Activated CD4-positive, CD25-positive, alpha-beta regulatory T cell (primary cell): Measurements from ENCODE around the gene USP32.

Experiments used
- DNase-seq, 4 experiments: peaks; one replicate each; lab custom pipeline; 2025; lab: John Stamatoyannopoulos, UW

Gene USP32

GRCh38 chr17:60171753-60172079 lies 220.2 kb downstream of the USP32 start:
- DNase-seq: no peak

GRCh38 chr17:60170835-60171752 lies 220.8 kb downstream of the USP32 start:
- DNase-seq: no peak

- no peak for DNase-seq
Measured at GRCh38 chr17:60169921-60170817, 221.8 kb downstream of the USP32 start.

GRCh38 chr17:60168654-60169053 lies 223.3 kb downstream of the USP32 start:
- DNase-seq: no peak

GRCh38 chr17:60167065-60167741 lies 224.7 kb downstream of the USP32 start:
- no peak for DNase-seq

GRCh38 chr17:60165971-60166370 lies 226.0 kb downstream of the USP32 start:
- DNase-seq: no peak

- DNase-seq: no peak
Measured at GRCh38 chr17:60165223-60165622, 226.7 kb downstream of the USP32 start.

GRCh38 chr17:60164697-60165096 lies 227.2 kb downstream of the USP32 start:
- no peak for DNase-seq

GRCh38 chr17:60164164-60164563 lies 227.8 kb downstream of the USP32 start:
- no peak for DNase-seq

GRCh38 chr17:60163108-60163784 lies 228.7 kb downstream of the USP32 start:
- no peak for DNase-seq

GRCh38 chr17:60161598-60162330 lies 230.2 kb downstream of the USP32 start:
- DNase-seq: no peak

- DNase-seq: no peak
Measured at GRCh38 chr17:60160829-60161501, 231.0 kb downstream of the USP32 start.

- no peak for DNase-seq
Measured at GRCh38 chr17:60159479-60159866, 232.5 kb downstream of the USP32 start.

- DNase-seq: no peak
Measured at GRCh38 chr17:60158751-60159478, 233.0 kb downstream of the USP32 start.

- DNase-seq: no peak
Measured at GRCh38 chr17:60157487-60158040, 234.4 kb downstream of the USP32 start.

GRCh38 chr17:60156746-60157145 lies 235.2 kb downstream of the USP32 start:
- DNase-seq: no peak

GRCh38 chr17:60155815-60156214 lies 236.1 kb downstream of the USP32 start:
- DNase-seq: no peak

GRCh38 chr17:60155427-60155814 lies 236.5 kb downstream of the USP32 start:
- DNase-seq: no peak

- no peak for DNase-seq
Measured at GRCh38 chr17:60154616-60155426, 237.1 kb downstream of the USP32 start.
